HepG2 (cell line): Measurements from ENCODE around the gene ERLEC1. TPM values are rescaled to one million over a fixed set of nuclear protein-coding genes. Genes with fewer than 3 reads are reported as not detected.

Source experiments
- ATAC-seq: fragments of 200-7000 bp; cut with Tn5 transposase; 3 replicates; pipeline ENCODE4 v1.9.1; 2020; ENCODE audit warnings: mild to moderate bottlenecking, moderate library complexity
- BruUV-seq: library from RNA; stranded (reverse); fragments of 400-500 nt; replicated peaks from 2 replicates; lab custom pipeline; 2021; lab: Mats Ljungman, UMichigan
- CTCF ChIA-PET: fragments of 300-600 bp; formaldehyde crosslinking; extraction: SDS; loops from one replicate; lab custom pipeline; 2021; ENCODE audit warnings: low total read pairs, inconsistent platforms, low intra/inter-chr PET ratio; lab: Yijun Ruan, JAX
- POLR2A ChIA-PET: fragments of 350-600 bp; sonication (Branson Sonifier 250); formaldehyde crosslinking; loops from one replicate; lab custom pipeline; 2020; ENCODE audit warnings: antibody characterized with exemption, inconsistent platforms; lab: Yijun Ruan, JAX
- DNase-seq: peaks from one replicate; pipeline ENCODE4 v3.0.0-alpha.2; 2015; ENCODE audit warnings: low spot score
- FAIRE-seq: peaks from 3 replicates; lab custom pipeline; 2011; peaks lifted over from hg19 to GRCh38; lab: Jason Lieb, UNC
- H2AFZ ChIP-seq: one replicate; pipeline ENCODE4 v1.6.1; 2011; ENCODE audit warnings: low read length, inconsistent platforms
- H3K27ac ChIP-seq: fragments of 300-600 bp; 3 replicates; pipeline ENCODE4 v1.8.0; 2011; ENCODE audit warnings: mixed run types, mild to moderate bottlenecking, mixed read lengths, low read length, inconsistent platforms; ENCODE audit not compliant: insufficient read depth; ENCODE audit errors: extremely low read length
- H3K27me3 ChIP-seq, 2 experiments: fragments of 200-600 bp in 1 of 2; 2 replicates in 1 of 2; 3 replicates in 1 of 2; pipeline versions ENCODE4 v1.6.0 to v1.8.0; 2011; ENCODE audit warnings: low read length in 2 of 2, mild to moderate bottlenecking in 2 of 2, moderate library complexity in 2 of 2, inconsistent platforms in 1 of 2; ENCODE audit not compliant: insufficient read depth in 2 of 2, control insufficient read depth in 1 of 2
- H3K36me3 ChIP-seq, 2 experiments: fragments of 200-600 bp in 1 of 2; replicated peaks in 1 of 2; 2 replicates in 1 of 2; 3 replicates in 1 of 2; pipeline versions ENCODE4 v1.5.1 to v1.8.0; 2011; ENCODE audit warnings: low read length in 2 of 2, inconsistent platforms in 1 of 2; ENCODE audit not compliant: insufficient read depth in 2 of 2, control insufficient read depth in 1 of 2
- H3K4me1 ChIP-seq: 2 replicates; pipeline ENCODE4 v1.5.1; 2012; ENCODE audit warnings: low read length, inconsistent platforms; ENCODE audit not compliant: insufficient read depth
- H3K4me2 ChIP-seq: 2 replicates; pipeline ENCODE4 v1.6.0; 2011; ENCODE audit warnings: low read depth, low read length, inconsistent platforms
- H3K4me3 ChIP-seq, 3 experiments: fragments of 200-600 bp in 1 of 3; sonication (generic), shearing (Covaris generic) in 1 of 3; replicated peaks in 1 of 3; 2 replicates each; pipeline ENCODE4 v1.5.1; 2011 to 2016; ENCODE audit warnings: low read length in 3 of 3, inconsistent platforms in 2 of 3, low read depth in 2 of 3, mild to moderate bottlenecking in 2 of 3, control low read depth in 1 of 3, mixed read lengths in 1 of 3; ENCODE audit not compliant: insufficient read depth in 1 of 3
- H3K79me2 ChIP-seq: one replicate; pipeline ENCODE4 v1.6.1; 2011; ENCODE audit warnings: low read length, inconsistent platforms; ENCODE audit not compliant: insufficient read depth
- H3K9ac ChIP-seq: 2 replicates; pipeline ENCODE4 v1.6.0; 2011; ENCODE audit warnings: mild to moderate bottlenecking, low read depth, low read length, inconsistent platforms; ENCODE audit not compliant: insufficient read depth
- H3K9me3 ChIP-seq: 2 replicates; pipeline ENCODE4 v1.5.1; 2012; ENCODE audit warnings: mild to moderate bottlenecking, low read length
- H4K20me1 ChIP-seq: 2 replicates; pipeline ENCODE4 v1.6.0; 2011; ENCODE audit warnings: inconsistent platforms, mild to moderate bottlenecking, low read length, moderate library complexity; ENCODE audit not compliant: insufficient read depth
- BRCA1 ChIP-seq: sonication (generic); formaldehyde crosslinking; IDR thresholded peaks from 2 replicates; pipeline ENCODE4 v1.4.0; 2020; ENCODE audit warnings: missing genetic modification reagents
- GPN1 ChIP-seq: sonication (generic); formaldehyde crosslinking; IDR thresholded peaks from 2 replicates; pipeline ENCODE4 v1.5.1; 2020; ENCODE audit warnings: missing genetic modification reagents, borderline replicate concordance
- NFIC ChIP-seq: IDR thresholded peaks from 2 replicates; pipeline ENCODE4 v1.6.1; 2012; ENCODE audit warnings: mild to moderate bottlenecking, low read length, inconsistent platforms
- ZBTB20 ChIP-seq: sonication (generic); formaldehyde crosslinking; IDR thresholded peaks from 2 replicates; pipeline ENCODE4 v1.8.1; 2023; ENCODE audit warnings: missing genetic modification reagents, low read depth, mild to moderate bottlenecking, borderline replicate concordance
- ZNF782 ChIP-seq: sonication (generic); formaldehyde crosslinking; IDR thresholded peaks from 2 replicates; pipeline ENCODE4 v1.4.0; 2020; ENCODE audit warnings: missing genetic modification reagents, mild to moderate bottlenecking, borderline replicate concordance
- WGBS: methylation state at CpG from one replicate; pipeline ENCODE4 v1.1.6; 2017; ENCODE audit warnings: low lambda C conversion rate; 5-methylcytosine and 5-hydroxymethylcytosine counted together
- in situ Hi-C: cut with HindIII; loops from 2 replicates; pipeline ENCODE4 v1.10.0; 2017; ENCODE audit warnings: low pct_unique_long_range_greater_than_20kb; ENCODE audit not compliant: extremely low pct_ligation_motif_present
- intact Hi-C: fragments of 100-400 bp; cut with micrococcal nuclease; formaldehyde crosslinking; loops from one replicate; pipeline ENCODE4 v1.10.0; 2022; ENCODE audit not compliant: unreplicated experiment
- polyA plus RNA-seq, 8 experiments: library from polyadenylated mRNA; depleted of rRNA in 3 of 8; stranded (reverse) in 7 of 8; unstranded in 1 of 8; fragments of >200 nt; fragmentation: Illumina TruSeq in 4 of 8; extraction: Trizol in 4 of 8; gene quantifications; 2 replicates each; pipeline versions ENCODE4 v1.2.1 to v1.2.3, GENCODE V29; 2011 to 2016; ENCODE audit warnings: low read depth in 4 of 8, missing spikeins in 1 of 8, mixed read lengths in 1 of 8; ENCODE audit not compliant: insufficient read depth in 1 of 8
- total RNA-seq, 5 experiments: library from RNA; depleted of rRNA; stranded (reverse); fragments of >200 nt; fragmentation: Illumina TruSeq; extraction: Trizol; gene quantifications; 2 replicates each; pipeline ENCODE4 v1.2.3, GENCODE V29; 2016; ENCODE audit warnings: low read depth in 1 of 5
- TF ChIP-seq, protein P1 (sequence below): sonication (generic); formaldehyde crosslinking; IDR thresholded peaks from 2 replicates; pipeline ENCODE4 v1.4.0; 2020; ENCODE audit warnings: low read depth, mild to moderate bottlenecking, missing genetic modification reagents
- TF ChIP-seq, protein P2 (sequence below): sonication (generic); formaldehyde crosslinking; conservative IDR thresholded peaks from 2 replicates; pipeline ENCODE4 v1.4.0; 2020; ENCODE audit warnings: missing genetic modification reagents

ERLEC1 gene
- total and polyA plus RNA-seq, 2 of the 13 experiments (the other 11 are each of a cell fraction or from before 2014, with no cell fraction given), result 87.3 to 88.4 TPM

- ATAC-seq (no peak), FAIRE-seq (no peak), DNase-seq (no peak)
- intact Hi-C loops (no loop called here), in situ Hi-C loops (no loop called here)
- BruUV-seq, result no TSS peak
- H3K27me3 ChIP-seq, result no peaks in the 10 kb centered on the region
- H3K79me2 ChIP-seq, result no peaks in the 10 kb centered on the region
- no peak overlapping the region for H3K27ac ChIP-seq
- H3K4me3 ChIP-seq, result no peak overlapping the region
- H3K4me1 ChIP-seq, result no peaks in the 10 kb centered on the region
- H3K36me3 ChIP-seq, result peaks cover 7 to 34% of the 10 kb centered on the region in 2 experiments
- no peaks in the 10 kb centered on the region for H3K9me3 ChIP-seq
- H3K4me2 ChIP-seq, result no peak overlapping the region
- no peaks in the 10 kb centered on the region for H4K20me1 ChIP-seq
- no peak overlapping the region for H3K9ac ChIP-seq
- H2AFZ ChIP-seq, result no peak overlapping the region
- ChIA-PET CTCF (no interaction called here), POLR2A (no interaction called here)
- no peak for TF ChIP-seq BRCA1 (CRISPR knock-in tag)
- no peak for TF ChIP-seq GPN1 (CRISPR knock-in tag)
- TF ChIP-seq, protein P1, sequence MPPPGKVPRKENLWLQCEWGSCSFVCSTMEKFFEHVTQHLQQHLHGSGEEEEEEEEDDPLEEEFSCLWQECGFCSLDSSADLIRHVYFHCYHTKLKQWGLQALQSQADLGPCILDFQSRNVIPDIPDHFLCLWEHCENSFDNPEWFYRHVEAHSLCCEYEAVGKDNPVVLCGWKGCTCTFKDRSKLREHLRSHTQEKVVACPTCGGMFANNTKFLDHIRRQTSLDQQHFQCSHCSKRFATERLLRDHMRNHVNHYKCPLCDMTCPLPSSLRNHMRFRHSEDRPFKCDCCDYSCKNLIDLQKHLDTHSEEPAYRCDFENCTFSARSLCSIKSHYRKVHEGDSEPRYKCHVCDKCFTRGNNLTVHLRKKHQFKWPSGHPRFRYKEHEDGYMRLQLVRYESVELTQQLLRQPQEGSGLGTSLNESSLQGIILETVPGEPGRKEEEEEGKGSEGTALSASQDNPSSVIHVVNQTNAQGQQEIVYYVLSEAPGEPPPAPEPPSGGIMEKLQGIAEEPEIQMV, result no peak
- TF ChIP-seq ZNF782 (CRISPR knock-in tag), result no peak
- no peak for TF ChIP-seq NFIC
- TF ChIP-seq, protein P2, sequence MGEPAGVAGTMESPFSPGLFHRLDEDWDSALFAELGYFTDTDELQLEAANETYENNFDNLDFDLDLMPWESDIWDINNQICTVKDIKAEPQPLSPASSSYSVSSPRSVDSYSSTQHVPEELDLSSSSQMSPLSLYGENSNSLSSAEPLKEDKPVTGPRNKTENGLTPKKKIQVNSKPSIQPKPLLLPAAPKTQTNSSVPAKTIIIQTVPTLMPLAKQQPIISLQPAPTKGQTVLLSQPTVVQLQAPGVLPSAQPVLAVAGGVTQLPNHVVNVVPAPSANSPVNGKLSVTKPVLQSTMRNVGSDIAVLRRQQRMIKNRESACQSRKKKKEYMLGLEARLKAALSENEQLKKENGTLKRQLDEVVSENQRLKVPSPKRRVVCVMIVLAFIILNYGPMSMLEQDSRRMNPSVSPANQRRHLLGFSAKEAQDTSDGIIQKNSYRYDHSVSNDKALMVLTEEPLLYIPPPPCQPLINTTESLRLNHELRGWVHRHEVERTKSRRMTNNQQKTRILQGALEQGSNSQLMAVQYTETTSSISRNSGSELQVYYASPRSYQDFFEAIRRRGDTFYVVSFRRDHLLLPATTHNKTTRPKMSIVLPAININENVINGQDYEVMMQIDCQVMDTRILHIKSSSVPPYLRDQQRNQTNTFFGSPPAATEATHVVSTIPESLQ (CRISPR knock-in tag), result no peak
- no peak for TF ChIP-seq ZBTB20
- whole genome bisulfite sequencing, result 98% methylated on average over 4 of the region's 4 CpGs
Measured at GRCh38 chr2:53752385-53752784, 34.5 kb upstream of the ERLEC1 start.
